CD4-positive, alpha-beta T cell treated with Interferon alpha-2 for 1 hour (primary cell): ENCODE results near the gene ALDOA.

Experiments
- DNase-seq, 2 donors: peaks; one replicate each; pipeline ENCODE4 v3.0.0-alpha.2; 2020 to 2022

ALDOA gene

DNA sequence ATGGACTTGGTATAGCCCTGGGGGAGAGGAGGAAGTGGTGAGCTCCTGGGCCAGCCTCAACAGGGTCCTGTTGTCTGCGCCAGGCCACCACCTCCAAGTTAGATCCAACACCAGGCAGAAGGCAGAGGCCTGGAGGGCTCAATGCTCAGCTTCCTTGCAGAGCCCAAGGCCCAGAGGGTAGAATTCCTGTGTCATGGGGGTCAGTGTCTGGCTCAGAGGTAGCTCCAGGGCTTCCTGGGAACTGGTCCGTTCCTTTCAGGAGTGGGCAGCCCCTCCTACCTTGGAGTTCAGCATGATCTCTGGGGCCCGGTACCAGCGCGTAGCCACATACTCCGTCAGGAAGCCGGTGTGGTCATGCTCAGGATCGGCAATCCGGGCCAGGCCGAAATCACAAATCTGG is 52.2 kb downstream of the ALDOA start:
- no peak for DNase-seq

- no peak for DNase-seq
Measured at GRCh38 chr16:30119428-30119827, 53.9 kb downstream of the ALDOA start.
